Thyroid gland (tissue), 4 donors: Measurements from ENCODE around the gene GDPD5.

Experiments used
- POLR2A ChIP-seq, 2 donors: fragments of 450-650 bp; IDR thresholded peaks; one replicate each; pipeline ENCODE4 v1.6.1; 2017; ENCODE audit warnings: antibody characterized with exemption in 2 of 2, mild to moderate bottlenecking in 2 of 2, moderate library complexity in 1 of 2
- TF ChIP-seq, protein P1 (sequence below), 6 experiments: fragments of 200-600 bp in 3 of 6; fragments of 450-650 bp in 3 of 6; sonication (generic) in 3 of 6; IDR thresholded peaks; one replicate each; pipeline ENCODE4 v1.5.1; 2016 to 2019; ENCODE audit warnings: antibody characterized with exemption in 6 of 6, mild to moderate bottlenecking in 2 of 6, inconsistent platforms in 1 of 6, moderate library complexity in 1 of 6

DNA sequence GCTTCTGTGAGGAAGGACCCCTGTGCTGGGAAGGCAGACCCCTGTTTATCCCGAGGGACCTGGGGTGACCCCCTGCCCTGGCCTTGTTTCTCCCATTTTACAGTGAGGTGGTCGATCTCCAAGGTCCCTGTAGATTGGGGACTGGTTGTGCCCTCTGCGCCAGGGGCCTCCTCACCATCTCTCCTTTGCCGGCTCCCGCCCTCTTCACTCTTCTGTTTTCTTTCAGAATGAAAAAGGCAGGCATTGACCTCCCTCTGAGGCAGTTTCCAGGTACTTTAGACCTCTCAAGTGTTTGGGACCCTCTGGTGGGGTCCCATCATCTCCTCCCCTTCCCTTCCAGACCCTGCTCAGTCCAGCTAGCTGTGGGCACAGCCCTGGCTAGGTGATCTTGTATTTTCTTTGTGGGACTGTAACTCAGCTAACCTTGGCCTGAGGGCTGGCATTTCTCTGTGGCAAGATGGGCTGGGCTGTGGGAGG is 37.8 kb upstream of the GDPD5 start:
- TF ChIP-seq POLR2A (IDR thresholded peaks at IDR 0.05) = no peak
- TF ChIP-seq, protein P1, sequence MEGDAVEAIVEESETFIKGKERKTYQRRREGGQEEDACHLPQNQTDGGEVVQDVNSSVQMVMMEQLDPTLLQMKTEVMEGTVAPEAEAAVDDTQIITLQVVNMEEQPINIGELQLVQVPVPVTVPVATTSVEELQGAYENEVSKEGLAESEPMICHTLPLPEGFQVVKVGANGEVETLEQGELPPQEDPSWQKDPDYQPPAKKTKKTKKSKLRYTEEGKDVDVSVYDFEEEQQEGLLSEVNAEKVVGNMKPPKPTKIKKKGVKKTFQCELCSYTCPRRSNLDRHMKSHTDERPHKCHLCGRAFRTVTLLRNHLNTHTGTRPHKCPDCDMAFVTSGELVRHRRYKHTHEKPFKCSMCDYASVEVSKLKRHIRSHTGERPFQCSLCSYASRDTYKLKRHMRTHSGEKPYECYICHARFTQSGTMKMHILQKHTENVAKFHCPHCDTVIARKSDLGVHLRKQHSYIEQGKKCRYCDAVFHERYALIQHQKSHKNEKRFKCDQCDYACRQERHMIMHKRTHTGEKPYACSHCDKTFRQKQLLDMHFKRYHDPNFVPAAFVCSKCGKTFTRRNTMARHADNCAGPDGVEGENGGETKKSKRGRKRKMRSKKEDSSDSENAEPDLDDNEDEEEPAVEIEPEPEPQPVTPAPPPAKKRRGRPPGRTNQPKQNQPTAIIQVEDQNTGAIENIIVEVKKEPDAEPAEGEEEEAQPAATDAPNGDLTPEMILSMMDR (IDR thresholded peaks at IDR 0.05) = no peak
